Neural crest cell (in vitro differentiated cells): ENCODE results near the gene PFN2. TPM values are rescaled to one million over a fixed set of nuclear protein-coding genes. Genes with fewer than 3 reads are reported as not detected.
"Not testable (repeated sequence)": the region's sequence is repeated elsewhere in the genome, so short reads cannot be mapped to it uniquely, and the experiment has no call there.

ENCODE experiments used
- DNase-seq: peaks from one replicate; pipeline ENCODE4 v3.0.0; 2021; ENCODE audit warnings: low read depth, mixed read lengths, low spot score
- H3K27ac Mint-ChIP-seq: one replicate; pipeline ENCODE4 v1.8.0; 2021; ENCODE audit warnings: mild to moderate bottlenecking, mixed read lengths; ENCODE audit not compliant: unreplicated experiment
- H3K27me3 Mint-ChIP-seq: 2 replicates; pipeline ENCODE4 v1.8.0; 2021; ENCODE audit warnings: low read depth, mild to moderate bottlenecking, mixed read lengths
- H3K36me3 Mint-ChIP-seq: 2 replicates; pipeline ENCODE4 v1.8.0; 2021; ENCODE audit warnings: low read depth, mild to moderate bottlenecking, mixed read lengths
- H3K4me1 Mint-ChIP-seq: 2 replicates; pipeline ENCODE4 v1.8.0; 2021; ENCODE audit warnings: mixed read lengths
- H3K4me3 Mint-ChIP-seq: one replicate; pipeline ENCODE4 v1.8.0; 2021; ENCODE audit warnings: mild to moderate bottlenecking, mixed read lengths
- H3K9me3 Mint-ChIP-seq: 2 replicates; pipeline ENCODE4 v1.8.0; 2021; ENCODE audit warnings: mixed read lengths
- total RNA-seq: library from RNA; stranded (reverse); gene quantifications from 2 replicates; pipeline ENCODE4 v1.2.1, GENCODE V29; 2021
- TF ChIP-seq, protein P1 (sequence below): fragments of 200-600 bp; sonication (generic); conservative IDR thresholded peaks from 2 replicates; pipeline ENCODE4 v1.5.0; 2021; ENCODE audit warnings: antibody characterized with exemption, mild to moderate bottlenecking

Gene PFN2
- total RNA-seq, 1 donor from 2014 or later = 277 TPM

DNA sequence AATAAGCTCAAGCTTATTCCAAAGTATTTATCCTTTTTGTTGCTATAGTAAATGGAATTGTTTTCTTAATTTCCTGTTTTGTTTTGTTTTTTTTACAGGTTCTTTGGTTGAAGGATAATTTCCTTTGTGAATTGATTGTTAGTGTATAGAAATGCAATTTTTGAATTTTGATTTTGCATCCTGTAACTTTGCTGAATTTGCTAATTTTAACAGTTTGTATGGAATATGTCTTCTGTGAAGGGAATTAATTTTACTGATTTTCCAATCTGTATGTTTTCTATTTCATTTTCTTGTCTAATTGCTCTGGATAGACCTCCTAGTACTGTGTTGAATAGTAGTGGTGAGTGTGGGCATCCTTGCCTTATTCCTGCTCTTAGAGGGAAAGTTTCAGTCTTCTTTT lies 28.3 kb downstream of the PFN2 start:
- H3K36me3 Mint-ChIP-seq = peaks cover 72% of the 10 kb centered on the region
- H3K27me3 Mint-ChIP-seq = no peaks in the 10 kb centered on the region
- no peak for DNase-seq
- H3K9me3 Mint-ChIP-seq = peaks cover 25% of the 10 kb centered on the region
- no peak overlapping the region for H3K4me3 Mint-ChIP-seq
- TF ChIP-seq, protein P1, sequence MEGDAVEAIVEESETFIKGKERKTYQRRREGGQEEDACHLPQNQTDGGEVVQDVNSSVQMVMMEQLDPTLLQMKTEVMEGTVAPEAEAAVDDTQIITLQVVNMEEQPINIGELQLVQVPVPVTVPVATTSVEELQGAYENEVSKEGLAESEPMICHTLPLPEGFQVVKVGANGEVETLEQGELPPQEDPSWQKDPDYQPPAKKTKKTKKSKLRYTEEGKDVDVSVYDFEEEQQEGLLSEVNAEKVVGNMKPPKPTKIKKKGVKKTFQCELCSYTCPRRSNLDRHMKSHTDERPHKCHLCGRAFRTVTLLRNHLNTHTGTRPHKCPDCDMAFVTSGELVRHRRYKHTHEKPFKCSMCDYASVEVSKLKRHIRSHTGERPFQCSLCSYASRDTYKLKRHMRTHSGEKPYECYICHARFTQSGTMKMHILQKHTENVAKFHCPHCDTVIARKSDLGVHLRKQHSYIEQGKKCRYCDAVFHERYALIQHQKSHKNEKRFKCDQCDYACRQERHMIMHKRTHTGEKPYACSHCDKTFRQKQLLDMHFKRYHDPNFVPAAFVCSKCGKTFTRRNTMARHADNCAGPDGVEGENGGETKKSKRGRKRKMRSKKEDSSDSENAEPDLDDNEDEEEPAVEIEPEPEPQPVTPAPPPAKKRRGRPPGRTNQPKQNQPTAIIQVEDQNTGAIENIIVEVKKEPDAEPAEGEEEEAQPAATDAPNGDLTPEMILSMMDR = no peak
- H3K27ac Mint-ChIP-seq = no peak overlapping the region
- peaks cover 7% of the 10 kb centered on the region for H3K4me1 Mint-ChIP-seq

GRCh38 chr3:149941946-149942345 lies 28.7 kb downstream of the PFN2 start:
- Mint-ChIP-seq H3K4me1 (peaks cover 7% of the 10 kb centered on the region), H3K4me3 (no peak overlapping the region), H3K27ac (no peak overlapping the region), H3K9me3 (peaks cover 23% of the 10 kb centered on the region), H3K36me3 (peaks cover 68% of the 10 kb centered on the region), H3K27me3 (no peaks in the 10 kb centered on the region)
- TF ChIP-seq, protein P1 = no peak
- DNase-seq = no peak

DNA sequence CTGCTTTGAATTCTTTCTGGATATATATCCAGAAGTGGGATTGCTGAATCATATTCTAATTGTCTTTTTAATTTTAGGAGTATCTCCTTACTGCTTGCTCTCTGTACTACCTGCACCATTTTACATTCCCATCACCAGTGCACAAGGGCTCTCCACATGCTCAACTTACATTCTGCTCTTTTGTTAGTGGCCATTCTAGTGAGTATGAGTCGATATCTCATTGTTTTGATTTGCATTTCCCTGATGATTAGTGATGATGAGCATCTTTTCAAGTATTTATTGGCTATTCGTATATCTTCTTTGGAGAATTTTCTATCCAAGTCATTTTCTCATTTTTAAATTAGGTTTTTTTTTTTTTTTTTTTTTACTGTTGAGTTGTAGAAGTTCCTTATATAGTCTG lies 29.5 kb downstream of the PFN2 start:
- TF ChIP-seq, protein P1 = no peak
- Mint-ChIP-seq H3K9me3 (peaks cover 19% of the 10 kb centered on the region), H3K4me1 (peaks cover 7% of the 10 kb centered on the region), H3K4me3 (no peak overlapping the region), H3K27me3 (no peaks in the 10 kb centered on the region), H3K36me3 (peaks cover 65% of the 10 kb centered on the region), H3K27ac (no peak overlapping the region)
- no peak for DNase-seq

GRCh38 chr3:149938392-149939055 lies 32.2 kb downstream of the PFN2 start:
- H3K4me1 Mint-ChIP-seq, H3K4me3 Mint-ChIP-seq, H3K27ac Mint-ChIP-seq, DNase-seq, H3K27me3 Mint-ChIP-seq: not testable (repeated sequence)
- H3K9me3 Mint-ChIP-seq = peaks cover 19% of the 10 kb centered on the region
- peaks cover 60% of the 10 kb centered on the region for H3K36me3 Mint-ChIP-seq

DNA sequence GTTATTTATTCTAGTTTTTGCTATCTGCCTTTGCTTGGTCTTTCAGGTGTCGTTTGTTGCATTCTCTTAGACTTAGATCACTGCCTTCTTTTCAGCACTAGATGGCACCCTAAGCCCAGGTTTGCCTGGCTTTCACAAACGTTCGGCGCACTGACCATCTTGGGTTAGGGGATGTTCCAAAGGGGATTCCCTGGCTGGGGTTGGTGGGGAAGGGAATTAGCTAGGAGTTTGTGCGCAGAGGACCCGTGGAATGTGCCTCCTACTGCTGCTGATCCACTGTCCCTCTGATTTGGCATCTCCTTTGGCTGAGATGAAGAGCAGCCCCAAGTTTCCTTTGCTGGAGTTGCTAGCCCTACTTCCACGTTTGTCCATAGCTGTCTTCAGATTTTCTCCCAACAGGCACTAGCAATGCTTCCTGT lies 33.9 kb downstream of the PFN2 start:
- TF ChIP-seq, protein P1 = peak; percentile 84
- Mint-ChIP-seq H3K27ac (no peak overlapping the region), H3K27me3 (no peaks in the 10 kb centered on the region), H3K4me3 (no peak overlapping the region), H3K4me1 (peaks cover 7% of the 10 kb centered on the region), H3K36me3 (peaks cover 52% of the 10 kb centered on the region), H3K9me3 (peaks cover 10% of the 10 kb centered on the region)
- DNase-seq = peak; percentile 38

GRCh38 chr3:149934524-149934923 lies 36.2 kb downstream of the PFN2 start:
- H3K4me3 Mint-ChIP-seq = no peak overlapping the region
- TF ChIP-seq, protein P1 = no peak
- H3K36me3 Mint-ChIP-seq = peaks cover 56% of the 10 kb centered on the region
- peaks cover 19% of the 10 kb centered on the region for H3K9me3 Mint-ChIP-seq
- no peak overlapping the region for H3K27ac Mint-ChIP-seq
- DNase-seq = no peak
- H3K27me3 Mint-ChIP-seq = no peaks in the 10 kb centered on the region
- H3K4me1 Mint-ChIP-seq = peaks cover 7% of the 10 kb centered on the region
